Activated B cell treated with CpG ODN at 0.5 μM for 24 hours (primary cell): ENCODE results near the gene GID8. TPM values are rescaled to one million over a fixed set of nuclear protein-coding genes. Genes with fewer than 3 reads are reported as not detected.
"Not testable (repeated sequence)": the region's sequence is repeated elsewhere in the genome, so short reads cannot be mapped to it uniquely, and the experiment has no call there.

ENCODE experiments used
- ATAC-seq: fragments of 200-7000 bp; cut with Tn5 transposase; one replicate; pipeline ENCODE4 v1.10.0; 2021; ENCODE audit warnings: low read depth, mild to moderate bottlenecking, moderate library complexity
- CTCF ChIA-PET: fragments of 350-600 bp; sonication (Branson Sonifier 250); formaldehyde crosslinking; loops from one replicate; lab custom pipeline; 2021; ENCODE audit warnings: antibody characterized with exemption; lab: Charles Lee
- POLR2A ChIA-PET: fragments of 350-600 bp; sonication (Branson Sonifier 250); formaldehyde crosslinking; loops from one replicate; lab custom pipeline; 2021; ENCODE audit warnings: antibody characterized with exemption; lab: Charles Lee
- DNase-seq: peaks from one replicate; pipeline ENCODE4 v3.0.0; 2022
- H3K27ac Mint-ChIP-seq: one replicate; pipeline ENCODE4 v1.8.0; 2020; ENCODE audit warnings: mixed read lengths
- H3K27me3 Mint-ChIP-seq: one replicate; pipeline ENCODE4 v1.8.0; 2021; ENCODE audit warnings: mixed read lengths
- H3K36me3 Mint-ChIP-seq: one replicate; pipeline ENCODE4 v1.8.0; 2021; ENCODE audit warnings: low read depth, mixed read lengths
- H3K4me1 Mint-ChIP-seq: one replicate; pipeline ENCODE4 v1.8.0; 2021; ENCODE audit warnings: mixed read lengths
- H3K4me3 Mint-ChIP-seq: one replicate; pipeline ENCODE4 v1.8.0; 2020; ENCODE audit warnings: mild to moderate bottlenecking, mixed read lengths
- H3K9me3 Mint-ChIP-seq: one replicate; pipeline ENCODE4 v1.8.0; 2020; ENCODE audit warnings: mixed read lengths
- CTCF ChIP-seq: fragments of 200-600 bp; IDR thresholded peaks from one replicate; pipeline ENCODE4 v1.8.0; 2022; ENCODE audit warnings: antibody characterized with exemption, mild to moderate bottlenecking
- intact Hi-C: fragments of 100-400 bp; cut with micrococcal nuclease; formaldehyde crosslinking; loops from one replicate; pipeline ENCODE4 v1.15.1; 2024
- total RNA-seq: library from RNA; stranded (reverse); gene quantifications from 2 replicates; pipeline ENCODE4 v1.2.3, GENCODE V29; 2022

The GID8 gene
- total RNA-seq, 1 donor from 2014 or later = 43.1 TPM

GRCh38 chr20:62959998-62960436 lies 22.1 kb downstream of the GID8 start:
- no peak overlapping the region for H3K4me3 Mint-ChIP-seq
- ChIA-PET POLR2A (interaction anchor here (0.7 kb wide), 1 partner anchor 20 kb away, joined by 3 read pairs; no protein-coding TSS in a partner anchor), CTCF (interaction anchor here (2.0 kb wide), 1 partner anchor 12 kb away, joined by 5 read pairs; no protein-coding TSS in a partner anchor)
- H3K27me3 Mint-ChIP-seq = no peaks in the 10 kb centered on the region
- H3K4me1 Mint-ChIP-seq = peaks cover 18% of the 10 kb centered on the region
- H3K27ac Mint-ChIP-seq = no peak overlapping the region
- ATAC-seq (no peak), DNase-seq (no peak)
- H3K36me3 Mint-ChIP-seq = peaks cover 43% of the 10 kb centered on the region
- TF ChIP-seq CTCF = no peak
- intact Hi-C loops = loop anchor here (10.0 kb wide), 1 partner anchor 55 kb away; no protein-coding TSS in a partner anchor
- no peaks in the 10 kb centered on the region for H3K9me3 Mint-ChIP-seq

GRCh38 chr20:62960446-62961309 lies 22.7 kb downstream of the GID8 start:
- intact Hi-C loops, POLR2A ChIA-PET, H3K27me3 Mint-ChIP-seq, H3K4me3 Mint-ChIP-seq, H3K27ac Mint-ChIP-seq, DNase-seq, ATAC-seq, H3K9me3 Mint-ChIP-seq: not testable (repeated sequence)
- peaks cover 47% of the 10 kb centered on the region for H3K36me3 Mint-ChIP-seq
- peaks cover 15% of the 10 kb centered on the region for H3K4me1 Mint-ChIP-seq
- CTCF ChIA-PET = interaction anchor here (2.0 kb wide), 1 partner anchor 12 kb away, joined by 5 read pairs; no protein-coding TSS in a partner anchor

GRCh38 chr20:62961310-62961783 lies 23.4 kb downstream of the GID8 start:
- Mint-ChIP-seq H3K4me1 (peaks cover 12% of the 10 kb centered on the region), H3K4me3 (no peak overlapping the region), H3K27me3 (no peaks in the 10 kb centered on the region), H3K36me3 (peaks cover 47% of the 10 kb centered on the region), H3K9me3 (no peaks in the 10 kb centered on the region), H3K27ac (no peak overlapping the region)
- no peak for ATAC-seq
- POLR2A ChIA-PET = no interaction called here
- intact Hi-C loops = no loop called here
- no peak for TF ChIP-seq CTCF
- DNase-seq = no peak
- CTCF ChIA-PET = no interaction called here

- CTCF ChIA-PET = no interaction called here
- DNase-seq (no peak), ATAC-seq (no peak)
- peaks cover 12% of the 10 kb centered on the region for H3K4me1 Mint-ChIP-seq
- H3K9me3 Mint-ChIP-seq = no peaks in the 10 kb centered on the region
- no peak for TF ChIP-seq CTCF
- no peak overlapping the region for H3K27ac Mint-ChIP-seq
- intact Hi-C loops = no loop called here
- POLR2A ChIA-PET = no interaction called here
- H3K27me3 Mint-ChIP-seq = no peaks in the 10 kb centered on the region
- peaks cover 45% of the 10 kb centered on the region for H3K36me3 Mint-ChIP-seq
- H3K4me3 Mint-ChIP-seq = no peak overlapping the region
These were observed 23.9 kb downstream of the GID8 start for GRCh38 chr20:62961799-62962198.

- Mint-ChIP-seq H3K4me1 (peaks cover 12% of the 10 kb centered on the region), H3K27me3 (no peaks in the 10 kb centered on the region), H3K36me3 (peaks cover 44% of the 10 kb centered on the region), H3K4me3 (no peak overlapping the region), H3K27ac (no peak overlapping the region), H3K9me3 (no peaks in the 10 kb centered on the region)
- ATAC-seq (no peak), DNase-seq (no peak)
- intact Hi-C loops = no loop called here
- TF ChIP-seq CTCF = no peak
- ChIA-PET POLR2A (no interaction called here), CTCF (no interaction called here)
These were observed 24.4 kb downstream of the GID8 start for GRCh38 chr20:62962221-62962879.
